ENCODE results near the gene KLF2. TPM values are rescaled to one million over a fixed set of nuclear protein-coding genes. Genes with fewer than 3 reads are reported as not detected.
"Not testable (repeated sequence)": the region's sequence is repeated elsewhere in the genome, so short reads cannot be mapped to it uniquely, and the experiment has no call there.

KLF2 gene
- polyA plus RNA-seq, 1 donor: 21.7 TPM

DNA sequence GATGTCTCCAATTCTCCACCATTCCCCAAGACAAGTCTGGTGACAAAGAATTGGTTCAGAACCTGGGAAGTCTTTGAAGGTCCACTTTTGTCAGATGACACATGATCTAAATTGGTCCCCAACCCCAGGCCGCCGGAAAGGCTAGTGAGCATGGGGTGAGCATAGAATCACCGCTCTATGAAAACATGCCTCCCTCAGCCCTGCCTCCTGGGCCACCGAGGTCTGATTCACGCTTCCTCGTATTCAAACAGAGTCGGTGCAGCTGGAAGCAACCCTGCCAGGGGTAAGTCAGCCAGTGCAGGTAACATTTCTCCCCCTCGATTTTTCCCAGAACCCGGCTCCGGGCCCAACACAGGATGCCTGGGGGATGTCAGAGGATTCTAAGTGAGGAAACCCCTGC lies 33.9 kb upstream of the KLF2 start:
- no peak for DNase-seq
- no peaks in the 10 kb centered on the region for H3K9me3 ChIP-seq (ENCODE audit: control insufficient read depth, low read depth, low read length)
- H3K36me3 ChIP-seq (ENCODE audit: control insufficient read depth, insufficient read depth, low read length): no peaks in the 10 kb centered on the region
- WGBS (ENCODE audit: insufficient coverage, low lambda C conversion rate): no CpG with 5 or more reads among the region's 10 CpGs
- H3K27ac ChIP-seq (ENCODE audit: low read length): no peak overlapping the region
- H3K4me1 ChIP-seq (ENCODE audit: control insufficient read depth, insufficient read depth, low read length): peaks cover 18% of the 10 kb centered on the region
- peaks cover 7% of the 10 kb centered on the region for H3K27me3 ChIP-seq (ENCODE audit: control insufficient read depth, insufficient read depth, low read length)
- no peak overlapping the region for H3K4me3 ChIP-seq (ENCODE audit: low read length)

DNA sequence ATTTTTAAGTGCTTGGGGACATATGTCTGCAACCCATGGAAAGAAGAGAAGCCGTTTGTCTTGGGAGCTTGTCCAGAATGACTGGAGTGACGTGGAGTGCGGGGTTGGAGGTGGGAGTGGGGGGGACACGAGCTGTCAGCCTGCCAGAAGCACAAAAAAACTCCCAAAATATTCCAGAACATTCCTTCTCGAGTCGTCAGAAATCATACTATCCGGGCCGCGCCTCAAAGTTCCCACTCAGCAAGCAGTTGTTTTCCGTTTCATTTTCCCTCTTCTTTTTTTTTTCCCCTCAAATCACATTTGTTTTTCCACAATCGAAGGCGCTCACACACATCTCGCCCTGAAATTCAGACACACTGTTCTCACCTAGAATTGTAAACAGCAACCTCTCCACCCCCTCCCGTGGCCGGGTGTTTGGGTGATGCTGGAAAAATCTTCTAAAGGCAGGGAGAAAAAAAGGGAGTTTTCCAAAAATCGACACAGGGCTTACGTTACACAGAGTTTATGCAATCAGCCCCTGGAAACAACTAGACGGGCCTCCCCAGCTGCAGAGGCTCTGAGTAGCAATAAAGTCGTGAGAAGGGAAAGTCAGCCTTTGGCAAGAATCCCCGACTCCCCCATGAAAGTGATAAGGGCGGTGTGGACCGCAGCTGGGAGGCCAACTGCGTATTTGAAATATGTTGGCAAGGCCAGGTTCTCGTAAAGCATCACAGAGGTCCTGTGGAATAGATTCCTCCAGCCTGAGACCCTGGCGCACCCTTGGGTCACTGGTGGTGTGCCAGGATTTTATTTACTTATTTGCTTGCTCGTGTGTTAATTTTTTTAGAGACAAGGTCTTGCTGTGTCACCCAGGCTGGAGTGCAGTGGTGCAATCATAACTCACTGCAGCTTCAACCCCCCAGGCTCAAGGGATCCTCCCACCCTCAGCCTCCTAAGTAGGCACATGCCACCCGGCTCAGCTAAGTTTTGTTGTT lies 31.2 kb upstream of the KLF2 start:
- H3K27ac ChIP-seq (ENCODE audit: low read length): peak overlapping the region; percentile 80
- no peaks in the 10 kb centered on the region for H3K9me3 ChIP-seq (ENCODE audit: control insufficient read depth, low read depth, low read length)
- H3K4me3 ChIP-seq (ENCODE audit: low read length): peak overlapping the region; percentile 13
- peaks cover 12% of the 10 kb centered on the region for H3K4me1 ChIP-seq (ENCODE audit: control insufficient read depth, insufficient read depth, low read length)
- DNase-seq: peak; percentile 73 to 74
- H3K27me3 ChIP-seq (ENCODE audit: control insufficient read depth, insufficient read depth, low read length): no peaks in the 10 kb centered on the region
- H3K36me3 ChIP-seq (ENCODE audit: control insufficient read depth, insufficient read depth, low read length): no peaks in the 10 kb centered on the region
- WGBS (ENCODE audit: insufficient coverage, low lambda C conversion rate): 41% methylated on average over 7 of the region's 27 CpGs

DNA sequence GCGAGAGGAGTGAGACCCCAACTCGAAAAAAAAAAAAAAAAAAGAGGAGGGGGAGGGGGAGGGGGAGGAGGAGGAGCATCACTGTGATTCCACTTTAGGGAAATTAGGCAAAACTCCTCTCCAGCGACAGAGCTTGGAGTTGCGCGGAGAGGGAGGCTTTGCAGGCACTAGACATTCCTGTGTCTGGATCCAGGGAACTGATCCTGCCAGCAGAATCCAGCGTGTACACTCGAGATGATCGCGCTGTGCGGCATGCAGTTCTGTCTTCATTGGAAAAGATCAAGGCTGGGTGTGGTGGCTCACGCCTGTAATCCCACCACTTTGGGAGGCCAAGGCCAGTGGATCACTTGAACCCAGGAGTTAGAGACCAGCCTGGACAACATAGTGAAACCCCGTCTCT lies 29.6 kb upstream of the KLF2 start:
- DNase-seq: no peak
- Histone ChIP-seq H3K27ac (ENCODE audit: low read length) (no peak overlapping the region), H3K4me1 (ENCODE audit: control insufficient read depth, insufficient read depth, low read length) (peaks cover 12% of the 10 kb centered on the region), H3K36me3 (ENCODE audit: control insufficient read depth, insufficient read depth, low read length) (no peaks in the 10 kb centered on the region), H3K9me3 (ENCODE audit: control insufficient read depth, low read depth, low read length) (no peaks in the 10 kb centered on the region), H3K27me3 (ENCODE audit: control insufficient read depth, insufficient read depth, low read length) (no peaks in the 10 kb centered on the region), H3K4me3 (ENCODE audit: low read length) (no peak overlapping the region)
- WGBS (ENCODE audit: insufficient coverage, low lambda C conversion rate): no CpG with 5 or more reads among the region's 12 CpGs

DNA sequence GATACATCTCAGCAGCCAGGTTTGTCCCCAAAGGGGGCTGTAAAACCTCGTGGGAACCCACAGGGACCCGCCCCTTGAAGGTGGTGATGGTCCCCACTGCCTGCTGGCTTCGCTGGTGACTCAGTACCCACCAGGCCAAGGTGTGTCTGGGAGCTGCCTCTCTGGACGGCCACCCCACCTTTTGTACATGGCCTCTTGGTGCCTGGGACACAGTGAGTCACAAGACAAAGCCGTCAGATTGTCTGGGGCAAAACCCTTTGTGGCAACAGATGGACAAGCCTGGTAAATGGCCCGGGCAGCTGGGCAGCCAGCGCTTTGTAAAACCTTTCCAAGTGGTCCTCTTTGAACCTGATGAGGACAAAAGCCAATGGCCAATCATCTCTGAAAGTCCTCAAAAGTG lies 27.9 kb upstream of the KLF2 start:
- 40% methylated on average over 1 of the region's 7 CpGs for WGBS (ENCODE audit: insufficient coverage, low lambda C conversion rate)
- DNase-seq: no peak
- H3K27me3 ChIP-seq (ENCODE audit: control insufficient read depth, insufficient read depth, low read length): no peaks in the 10 kb centered on the region
- no peak overlapping the region for H3K27ac ChIP-seq (ENCODE audit: low read length)
- peaks cover 12% of the 10 kb centered on the region for H3K4me1 ChIP-seq (ENCODE audit: control insufficient read depth, insufficient read depth, low read length)
- no peaks in the 10 kb centered on the region for H3K36me3 ChIP-seq (ENCODE audit: control insufficient read depth, insufficient read depth, low read length)
- H3K4me3 ChIP-seq (ENCODE audit: low read length): no peak overlapping the region
- no peaks in the 10 kb centered on the region for H3K9me3 ChIP-seq (ENCODE audit: control insufficient read depth, low read depth, low read length)

DNA sequence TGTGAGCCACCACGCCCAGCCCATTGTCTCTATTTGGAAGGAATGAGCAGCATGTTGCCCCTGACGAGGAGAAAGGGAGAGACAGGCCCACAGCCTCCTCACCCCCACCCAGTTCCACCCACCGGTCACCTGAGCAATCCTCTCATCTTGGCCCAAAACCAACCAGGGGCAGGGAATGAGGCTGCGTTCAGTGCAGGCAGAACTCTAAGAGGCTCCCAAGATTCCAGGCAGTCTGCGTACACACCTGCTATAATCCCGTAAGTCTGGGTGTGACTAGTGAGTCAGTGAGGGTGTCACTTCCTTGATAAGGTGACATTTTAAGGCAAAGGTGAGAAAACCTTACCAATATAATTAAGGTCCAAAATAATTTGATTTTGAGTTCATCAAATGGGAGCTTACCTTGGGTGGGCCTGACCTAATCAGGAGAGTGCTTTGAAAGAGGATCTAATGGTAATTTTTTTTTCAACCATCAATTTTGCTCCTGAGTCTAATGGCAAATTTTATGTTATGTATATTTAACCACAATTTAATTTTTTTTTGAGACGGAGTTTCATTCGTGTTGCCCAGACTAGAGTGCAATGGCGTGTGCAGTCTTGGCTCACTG lies 26.9 kb upstream of the KLF2 start:
- DNase-seq: no peak
- H3K27ac ChIP-seq (ENCODE audit: low read length): no peak overlapping the region
- H3K27me3 ChIP-seq (ENCODE audit: control insufficient read depth, insufficient read depth, low read length): no peaks in the 10 kb centered on the region

DNA sequence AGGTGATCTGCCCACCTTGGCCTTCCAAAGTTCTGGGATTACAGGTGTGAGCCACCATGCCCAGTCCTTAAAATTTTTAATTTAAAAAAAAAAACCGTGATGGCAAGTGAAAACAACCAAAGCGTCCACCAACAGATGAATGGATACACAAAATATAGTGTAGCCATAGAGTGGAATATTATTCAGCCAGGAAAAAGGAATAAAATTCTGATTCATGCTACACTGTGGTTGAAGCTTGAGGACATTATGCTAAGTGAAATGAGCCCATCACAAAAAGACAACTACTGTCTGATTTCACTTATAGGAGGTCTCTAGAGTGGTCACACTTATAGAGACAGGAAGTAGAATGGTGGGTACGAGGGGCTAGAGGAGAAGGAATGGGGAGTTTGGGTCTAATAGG lies 26.3 kb upstream of the KLF2 start:
- no peaks in the 10 kb centered on the region for H3K36me3 ChIP-seq (ENCODE audit: control insufficient read depth, insufficient read depth, low read length)
- no peak overlapping the region for H3K4me3 ChIP-seq (ENCODE audit: low read length)
- DNase-seq: no peak
- no peak overlapping the region for H3K27ac ChIP-seq (ENCODE audit: low read length)
- H3K4me1 ChIP-seq (ENCODE audit: control insufficient read depth, insufficient read depth, low read length): peaks cover 7% of the 10 kb centered on the region
- H3K27me3 ChIP-seq (ENCODE audit: control insufficient read depth, insufficient read depth, low read length): no peaks in the 10 kb centered on the region
- 20% methylated on average over 1 of the region's 3 CpGs for WGBS (ENCODE audit: insufficient coverage, low lambda C conversion rate)
- H3K9me3 ChIP-seq (ENCODE audit: control insufficient read depth, low read depth, low read length): no peaks in the 10 kb centered on the region

More for the DNA sequence above, 26.9 kb upstream of the KLF2 start:
- WGBS (ENCODE audit: insufficient coverage, low lambda C conversion rate): 100% methylated on average over 3 of the region's 9 CpGs
- H3K9me3 ChIP-seq (ENCODE audit: control insufficient read depth, low read depth, low read length): no peaks in the 10 kb centered on the region
- no peak overlapping the region for H3K4me3 ChIP-seq (ENCODE audit: low read length)
- no peaks in the 10 kb centered on the region for H3K36me3 ChIP-seq (ENCODE audit: control insufficient read depth, insufficient read depth, low read length)
- peaks cover 12% of the 10 kb centered on the region for H3K4me1 ChIP-seq (ENCODE audit: control insufficient read depth, insufficient read depth, low read length)

DNA sequence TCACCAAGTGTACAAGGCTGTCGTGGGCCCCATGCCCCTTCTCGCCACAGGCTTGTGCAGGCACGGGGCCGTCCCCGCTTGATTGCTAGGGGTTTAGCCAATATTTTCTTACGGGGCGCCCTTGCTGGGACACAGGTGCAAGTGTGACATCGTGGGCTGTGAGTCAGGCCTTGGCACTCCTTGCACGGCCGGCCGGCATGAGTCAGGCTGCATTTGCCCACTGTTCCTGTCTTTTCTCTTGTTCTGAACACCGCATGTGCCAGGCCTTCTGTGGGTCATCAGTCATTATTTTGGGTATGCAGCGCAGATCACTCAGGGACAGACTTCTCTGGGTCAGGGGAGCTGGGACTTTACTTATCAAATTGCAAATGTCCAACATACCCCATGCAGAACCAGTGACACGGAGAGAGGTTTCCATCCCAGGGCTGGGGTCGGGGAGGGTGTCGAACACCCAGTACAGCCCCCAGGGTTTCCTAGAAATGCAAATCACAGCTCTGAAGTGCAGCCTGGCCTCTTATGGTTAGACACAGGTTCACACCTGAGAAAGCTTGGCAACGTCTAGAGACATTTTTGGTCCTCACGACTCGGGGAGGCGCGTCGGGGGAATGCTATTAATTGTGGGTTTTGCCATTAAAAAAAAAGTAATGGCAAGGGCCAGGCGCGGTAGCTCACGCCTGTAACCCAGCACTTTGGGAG lies 22.5 kb upstream of the KLF2 start:
- no peaks in the 10 kb centered on the region for H3K27me3 ChIP-seq (ENCODE audit: control insufficient read depth, insufficient read depth, low read length)
- DNase-seq: no peak
- H3K4me1 ChIP-seq (ENCODE audit: control insufficient read depth, insufficient read depth, low read length): no peaks in the 10 kb centered on the region
- WGBS (ENCODE audit: insufficient coverage, low lambda C conversion rate): no CpG with 5 or more reads among the region's 25 CpGs
- no peak overlapping the region for H3K4me3 ChIP-seq (ENCODE audit: low read length)
- H3K27ac ChIP-seq (ENCODE audit: low read length): no peak overlapping the region
- no peaks in the 10 kb centered on the region for H3K9me3 ChIP-seq (ENCODE audit: control insufficient read depth, low read depth, low read length)
- H3K36me3 ChIP-seq (ENCODE audit: control insufficient read depth, insufficient read depth, low read length): no peaks in the 10 kb centered on the region

DNA sequence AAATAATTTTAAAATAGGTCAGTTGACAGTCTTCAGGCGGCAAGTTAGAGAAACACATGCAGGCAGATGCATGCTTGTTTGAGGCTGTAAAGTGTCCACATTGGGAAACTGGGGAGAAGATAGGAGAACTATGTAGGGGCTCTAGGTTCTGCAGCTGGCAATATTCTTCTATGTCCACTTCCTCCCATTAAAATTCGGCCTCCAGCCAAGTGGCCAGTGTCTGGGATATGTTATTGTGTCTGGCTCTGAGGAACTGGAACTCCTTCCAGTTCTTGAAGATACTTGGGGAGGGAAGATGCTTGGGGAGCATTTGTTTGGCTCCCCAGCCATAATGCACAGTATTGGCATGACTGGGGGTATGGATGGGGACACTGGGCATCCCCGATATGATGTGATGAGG lies 20.9 kb upstream of the KLF2 start:
- WGBS (ENCODE audit: insufficient coverage, low lambda C conversion rate): no CpG with 5 or more reads among the region's 3 CpGs

DNA sequence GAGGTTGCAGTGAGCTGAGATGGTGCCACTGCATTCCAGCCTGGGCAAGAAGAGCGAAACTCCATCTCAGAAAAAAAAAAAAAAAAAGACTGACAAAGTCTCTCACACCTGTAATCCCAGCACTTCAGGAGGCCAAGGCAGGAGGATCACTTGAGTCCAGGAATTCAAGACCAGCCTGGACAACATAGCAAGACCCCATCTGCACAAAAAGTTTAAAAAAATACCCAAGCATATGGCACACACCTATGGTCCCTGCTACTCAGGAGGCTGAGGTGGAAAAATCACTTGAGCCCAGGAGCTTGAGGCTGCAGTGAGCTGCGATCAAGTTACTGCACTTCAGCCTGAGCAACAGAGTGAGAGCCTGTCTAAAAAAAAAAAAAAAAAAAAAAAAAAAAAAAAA lies 20.1 kb upstream of the KLF2 start:
- H3K36me3 ChIP-seq (ENCODE audit: control insufficient read depth, insufficient read depth, low read length); H3K4me1 ChIP-seq (ENCODE audit: control insufficient read depth, insufficient read depth, low read length); DNase-seq; H3K27me3 ChIP-seq (ENCODE audit: control insufficient read depth, insufficient read depth, low read length); H3K9me3 ChIP-seq (ENCODE audit: control insufficient read depth, low read depth, low read length); H3K4me3 ChIP-seq (ENCODE audit: low read length); H3K27ac ChIP-seq (ENCODE audit: low read length): not testable (repeated sequence)
- no CpG with 5 or more reads among the region's 2 CpGs for WGBS (ENCODE audit: insufficient coverage, low lambda C conversion rate)

More for the DNA sequence above, 20.9 kb upstream of the KLF2 start:
- H3K9me3 ChIP-seq (ENCODE audit: control insufficient read depth, low read depth, low read length): no peaks in the 10 kb centered on the region
- no peak overlapping the region for H3K4me3 ChIP-seq (ENCODE audit: low read length)
- no peaks in the 10 kb centered on the region for H3K27me3 ChIP-seq (ENCODE audit: control insufficient read depth, insufficient read depth, low read length)
- no peaks in the 10 kb centered on the region for H3K36me3 ChIP-seq (ENCODE audit: control insufficient read depth, insufficient read depth, low read length)
- no peak overlapping the region for H3K27ac ChIP-seq (ENCODE audit: low read length)
- no peak for DNase-seq
- no peaks in the 10 kb centered on the region for H3K4me1 ChIP-seq (ENCODE audit: control insufficient read depth, insufficient read depth, low read length)

DNA sequence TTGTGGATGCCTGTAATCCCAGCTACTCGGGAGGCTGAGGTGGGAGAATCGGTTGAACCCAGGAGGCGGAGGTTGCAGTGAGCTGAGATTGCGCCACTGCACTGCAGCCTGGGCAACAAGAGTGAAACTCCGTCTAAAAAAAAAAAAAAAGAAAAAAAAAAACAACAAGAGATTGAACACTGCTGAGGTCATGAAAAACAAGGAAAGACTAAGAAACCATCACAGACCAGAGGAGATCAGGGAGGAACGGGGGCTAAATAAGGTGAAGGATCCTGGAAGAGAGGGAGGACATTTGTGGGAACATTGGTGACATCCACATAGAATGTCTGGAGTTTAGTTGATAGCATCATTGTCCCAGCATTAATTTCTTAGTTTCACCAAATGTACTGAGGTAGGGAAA lies 19.6 kb upstream of the KLF2 start:
- not testable (repeated sequence) for H3K36me3 ChIP-seq (ENCODE audit: control insufficient read depth, insufficient read depth, low read length); H3K27me3 ChIP-seq (ENCODE audit: control insufficient read depth, insufficient read depth, low read length); H3K4me1 ChIP-seq (ENCODE audit: control insufficient read depth, insufficient read depth, low read length); H3K4me3 ChIP-seq (ENCODE audit: low read length); H3K9me3 ChIP-seq (ENCODE audit: control insufficient read depth, low read depth, low read length); H3K27ac ChIP-seq (ENCODE audit: low read length); DNase-seq
- WGBS (ENCODE audit: insufficient coverage, low lambda C conversion rate): no CpG with 5 or more reads among the region's 6 CpGs

All from large intestine (tissue), 3 donors.